Common myeloid progenitor, CD34-positive (primary cell): ENCODE results near the gene ACAP2.

ENCODE experiments used
- CTCF ChIA-PET: fragments of 350-600 bp; sonication (Branson Sonifier 250); formaldehyde crosslinking; loops from one replicate; lab custom pipeline; 2021; ENCODE audit warnings: antibody characterized with exemption; lab: Charles Lee
- POLR2A ChIA-PET: fragments of 350-600 bp; sonication (Branson Sonifier 250); formaldehyde crosslinking; loops from one replicate; lab custom pipeline; 2021; ENCODE audit warnings: antibody characterized with exemption; lab: Charles Lee
- DNase-seq, 3 donors: peaks; one replicate each; pipeline versions ENCODE4 v3.0.0 to v3.0.0-alpha.2; 2013
- H3K27ac ChIP-seq, 2 experiments: 1 replicate in 1 of 2; 2 replicates in 1 of 2; pipeline ENCODE4 v1.7.0; 2013; ENCODE audit warnings: inconsistent platforms in 2 of 2, low read length in 2 of 2, mild to moderate bottlenecking in 2 of 2, low read depth in 1 of 2, moderate library complexity in 1 of 2; ENCODE audit not compliant: severe bottlenecking in 2 of 2, insufficient read depth in 1 of 2, poor library complexity in 1 of 2
- H3K27me3 ChIP-seq, 5 experiments: replicated peaks in 2 of 5; 1 replicate in 3 of 5; 2 replicates in 2 of 5; pipeline versions ENCODE4 v1.6.1 to v1.7.0; 2013; ENCODE audit warnings: low read length in 4 of 5, mild to moderate bottlenecking in 2 of 5, moderate library complexity in 2 of 5, inconsistent platforms in 1 of 5; ENCODE audit not compliant: insufficient read depth in 5 of 5, control insufficient read depth in 4 of 5
- H3K36me3 ChIP-seq, 4 experiments: 1 replicate in 2 of 4; 2 replicates in 2 of 4; pipeline versions ENCODE4 v1.6.1 to v1.7.0; 2013; ENCODE audit warnings: low read length in 3 of 4, control low read depth in 1 of 4, mild to moderate bottlenecking in 1 of 4; ENCODE audit not compliant: control insufficient read depth in 4 of 4, insufficient read depth in 4 of 4
- H3K4me1 ChIP-seq, 4 experiments: 1 replicate in 3 of 4; 2 replicates in 1 of 4; pipeline versions ENCODE4 v1.6.1 to v1.7.1; 2013; ENCODE audit warnings: low read length in 3 of 4, mild to moderate bottlenecking in 3 of 4, control low read depth in 1 of 4, inconsistent platforms in 1 of 4, moderate library complexity in 1 of 4; ENCODE audit not compliant: control insufficient read depth in 4 of 4, insufficient read depth in 4 of 4; ENCODE audit errors: control extremely low read depth in 1 of 4
- H3K4me3 ChIP-seq, 7 experiments: 1 replicate in 4 of 7; 2 replicates in 3 of 7; pipeline versions ENCODE4 v1.5.1 to v1.7.0; 2013; ENCODE audit warnings: mild to moderate bottlenecking in 7 of 7, low read length in 6 of 7, moderate library complexity in 6 of 7, inconsistent platforms in 2 of 7, low read depth in 2 of 7, control low read depth in 1 of 7; ENCODE audit not compliant: insufficient read depth in 4 of 7, control insufficient read depth in 1 of 7; ENCODE audit errors: extremely low read depth in 1 of 7
- H3K9me3 ChIP-seq, 5 experiments: 1 replicate in 4 of 5; 2 replicates in 1 of 5; pipeline versions ENCODE4 v1.6.1 to v1.7.1; 2013; ENCODE audit warnings: low read length in 4 of 5, mild to moderate bottlenecking in 2 of 5, inconsistent platforms in 1 of 5, low read depth in 1 of 5, moderate library complexity in 1 of 5; ENCODE audit not compliant: control insufficient read depth in 4 of 5, insufficient read depth in 2 of 5; ENCODE audit errors: control extremely low read depth in 1 of 5
- WGBS: methylation state at CpG from one replicate; pipeline ENCODE4 v1.1.5; 2013; ENCODE audit not compliant: insufficient coverage; 5-methylcytosine and 5-hydroxymethylcytosine counted together

Gene ACAP2

GRCh38 chr3:195443391-195443989 lies 670 bp upstream of the ACAP2 start:
- no peaks in the 10 kb centered on the region for H3K36me3 ChIP-seq
- peak overlapping the region in 6 of 7 experiments; percentile 47 to 88 (median 67) for H3K4me3 ChIP-seq
- peak in 1 of 3 donors; percentile 26 for DNase-seq
- no peaks in the 10 kb centered on the region for H3K27me3 ChIP-seq
- ChIA-PET POLR2A (interaction anchor here (1.4 kb wide), 1 partner anchor 100 kb away, joined by 4 read pairs; the partner anchor contains the start of gene PPP1R2), CTCF (no interaction called here)
- H3K9me3 ChIP-seq: no peaks in the 10 kb centered on the region
- H3K27ac ChIP-seq: peak overlapping the region in 1 of 2 experiments; percentile 68
- peaks cover 18 to 37% (median 27%) of the 10 kb centered on the region in 4 experiments for H3K4me1 ChIP-seq
- 7% methylated on average over 2 of the region's 6 CpGs for WGBS

GRCh38 chr3:195441992-195442572 lies 738 bp downstream of the ACAP2 start:
- H3K4me3 ChIP-seq: peak overlapping the region; percentile 77 to 95 (median 88)
- CTCF ChIA-PET: interaction anchor here (1.3 to 1.8 kb wide), 3 partner anchors 15 to 101 kb away, joined by 3 to 4 read pairs (median 3); partner anchors contain the start of gene PPP1R2
- WGBS: 0% methylated on average over 28 of the region's 43 CpGs
- peak; percentile 77 to 95 (median 94) for DNase-seq
- no peaks in the 10 kb centered on the region for H3K27me3 ChIP-seq
- no peaks in the 10 kb centered on the region for H3K9me3 ChIP-seq
- POLR2A ChIA-PET: interaction anchor here (0.5 to 1.4 kb wide), 3 partner anchors 19 to 101 kb away, joined by 3 to 4 read pairs (median 3); partner anchors contain the start of gene PPP1R2
- H3K27ac ChIP-seq: peak overlapping the region; percentile 83 to 87
- peaks cover 18 to 37% (median 27%) of the 10 kb centered on the region in 4 experiments for H3K4me1 ChIP-seq
- H3K36me3 ChIP-seq: no peaks in the 10 kb centered on the region

- no peak for DNase-seq
- peak overlapping the region; percentile 77 to 95 (median 88) for H3K4me3 ChIP-seq
- H3K4me1 ChIP-seq: peaks cover 18 to 37% (median 27%) of the 10 kb centered on the region in 4 experiments
- no peaks in the 10 kb centered on the region for H3K27me3 ChIP-seq
- no peaks in the 10 kb centered on the region for H3K9me3 ChIP-seq
- ChIA-PET POLR2A (interaction anchor here (0.5 kb wide), 1 partner anchor 18 kb away, joined by 3 read pairs; no protein-coding TSS in a partner anchor), CTCF (interaction anchor here (1.4 to 1.8 kb wide), 2 partner anchors 16 to 101 kb away, joined by 3 to 4 read pairs; partner anchors contain the start of gene PPP1R2)
- peak overlapping the region; percentile 83 to 87 for H3K27ac ChIP-seq
- no peaks in the 10 kb centered on the region for H3K36me3 ChIP-seq
- 0% methylated on average over 4 of the region's 13 CpGs for WGBS
These were observed 1.3 kb downstream of the ACAP2 start for GRCh38 chr3:195441476-195441991.

- Histone ChIP-seq H3K36me3 (no peaks in the 10 kb centered on the region), H3K4me1 (peaks cover 18 to 37% (median 27%) of the 10 kb centered on the region in 4 experiments), H3K4me3 (peak overlapping the region in 6 of 7 experiments; percentile 77 to 93 (median 86)), H3K27me3 (no peaks in the 10 kb centered on the region), H3K27ac (peak overlapping the region in 1 of 2 experiments; percentile 87), H3K9me3 (no peaks in the 10 kb centered on the region)
- POLR2A ChIA-PET: no interaction called here
- CTCF ChIA-PET: interaction anchor here (0.9 to 1.8 kb wide), 4 partner anchors 16 to 102 kb away, joined by 3 to 4 read pairs (median 3); partner anchors contain the start of gene PPP1R2
- WGBS: no CpG with 5 or more reads among the region's 2 CpGs
- DNase-seq: no peak
These were observed 1.8 kb downstream of the ACAP2 start for GRCh38 chr3:195441051-195441450.

- Histone ChIP-seq H3K9me3 (no peaks in the 10 kb centered on the region), H3K4me3 (peak overlapping the region in 3 of 7 experiments; percentile 10 to 93 (median 15)), H3K27ac (peak overlapping the region in 1 of 2 experiments; percentile 87), H3K4me1 (peaks cover 18 to 37% (median 27%) of the 10 kb centered on the region in 4 experiments), H3K36me3 (no peaks in the 10 kb centered on the region), H3K27me3 (no peaks in the 10 kb centered on the region)
- no peak for DNase-seq
- CTCF ChIA-PET: interaction anchor here (0.9 to 1.8 kb wide), 4 partner anchors 10 to 37 kb away, joined by 3 to 4 read pairs (median 3); no protein-coding TSS in a partner anchor
- WGBS: 100% methylated on average over 1 of the region's 1 CpG
- POLR2A ChIA-PET: no interaction called here
These were observed 2.4 kb downstream of the ACAP2 start for GRCh38 chr3:195440379-195440778.

GRCh38 chr3:195438371-195438770 lies 4.4 kb downstream of the ACAP2 start:
- Histone ChIP-seq H3K9me3 (peaks cover 0 to 3% (median 0%) of the 10 kb centered on the region in 5 experiments), H3K4me3 (no peak overlapping the region), H3K27ac (no peak overlapping the region), H3K36me3 (no peaks in the 10 kb centered on the region), H3K4me1 (peaks cover 14 to 27% (median 20%) of the 10 kb centered on the region in 4 experiments), H3K27me3 (no peaks in the 10 kb centered on the region)
- DNase-seq: no peak
- WGBS: no CpG with 5 or more reads among the region's 2 CpGs
- CTCF ChIA-PET: no interaction called here
- POLR2A ChIA-PET: no interaction called here
